C4-2B (cell line): ENCODE results near the gene COLGALT1.
"Not testable (repeated sequence)": the region's sequence is repeated elsewhere in the genome, so short reads cannot be mapped to it uniquely, and the experiment has no call there.

ENCODE experiments used
- ZFX ChIP-seq: fragments of 450-650 bp; IDR thresholded peaks from 2 replicates; pipeline ENCODE4 v1.6.1; 2017
- TF ChIP-seq, protein P1 (sequence below): fragments of 450-650 bp; conservative IDR thresholded peaks from 2 replicates; pipeline ENCODE4 v1.5.1; 2017; ENCODE audit warnings: mild to moderate bottlenecking

DNA sequence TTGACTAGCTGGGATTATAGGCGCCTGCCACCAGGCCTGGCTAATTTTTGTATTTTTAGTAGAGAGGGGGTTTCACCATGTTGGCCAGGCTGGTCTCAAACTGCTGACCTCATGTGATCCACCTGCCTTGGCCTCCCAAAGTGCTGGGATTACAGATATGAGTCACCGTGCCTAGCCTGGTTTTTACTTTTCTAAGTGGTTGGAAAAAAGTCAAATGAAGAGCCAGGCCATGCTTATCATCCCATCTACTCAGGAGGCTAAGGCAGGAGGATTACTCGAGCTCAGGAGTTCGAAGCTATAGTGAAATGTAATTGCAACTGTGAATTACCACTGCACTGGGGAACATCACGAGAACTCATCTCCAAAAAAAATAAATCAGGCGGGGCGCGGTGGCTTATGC, 36.8 kb upstream of the COLGALT1 start:
- TF ChIP-seq, protein P1, sequence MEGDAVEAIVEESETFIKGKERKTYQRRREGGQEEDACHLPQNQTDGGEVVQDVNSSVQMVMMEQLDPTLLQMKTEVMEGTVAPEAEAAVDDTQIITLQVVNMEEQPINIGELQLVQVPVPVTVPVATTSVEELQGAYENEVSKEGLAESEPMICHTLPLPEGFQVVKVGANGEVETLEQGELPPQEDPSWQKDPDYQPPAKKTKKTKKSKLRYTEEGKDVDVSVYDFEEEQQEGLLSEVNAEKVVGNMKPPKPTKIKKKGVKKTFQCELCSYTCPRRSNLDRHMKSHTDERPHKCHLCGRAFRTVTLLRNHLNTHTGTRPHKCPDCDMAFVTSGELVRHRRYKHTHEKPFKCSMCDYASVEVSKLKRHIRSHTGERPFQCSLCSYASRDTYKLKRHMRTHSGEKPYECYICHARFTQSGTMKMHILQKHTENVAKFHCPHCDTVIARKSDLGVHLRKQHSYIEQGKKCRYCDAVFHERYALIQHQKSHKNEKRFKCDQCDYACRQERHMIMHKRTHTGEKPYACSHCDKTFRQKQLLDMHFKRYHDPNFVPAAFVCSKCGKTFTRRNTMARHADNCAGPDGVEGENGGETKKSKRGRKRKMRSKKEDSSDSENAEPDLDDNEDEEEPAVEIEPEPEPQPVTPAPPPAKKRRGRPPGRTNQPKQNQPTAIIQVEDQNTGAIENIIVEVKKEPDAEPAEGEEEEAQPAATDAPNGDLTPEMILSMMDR, result not testable (repeated sequence)
- not testable (repeated sequence) for TF ChIP-seq ZFX
